OCI-LY3 (cell line): ENCODE results near the gene INPP5J.

ENCODE experiments used
- EZH2phosphoT487 ChIP-seq: fragments of 200-600 bp; shearing (Covaris generic); IDR thresholded peaks from 2 replicates; pipeline ENCODE4 v1.6.1; 2018; ENCODE audit warnings: antibody characterized with exemption, mixed run types, low read depth
- TF ChIP-seq, protein P1 (sequence below): fragments of 200-600, 300-600 bp; sonication (generic); IDR thresholded peaks from 2 replicates; pipeline ENCODE4 v1.5.1; 2014; ENCODE audit warnings: antibody characterized with exemption, low read length, low read depth

DNA sequence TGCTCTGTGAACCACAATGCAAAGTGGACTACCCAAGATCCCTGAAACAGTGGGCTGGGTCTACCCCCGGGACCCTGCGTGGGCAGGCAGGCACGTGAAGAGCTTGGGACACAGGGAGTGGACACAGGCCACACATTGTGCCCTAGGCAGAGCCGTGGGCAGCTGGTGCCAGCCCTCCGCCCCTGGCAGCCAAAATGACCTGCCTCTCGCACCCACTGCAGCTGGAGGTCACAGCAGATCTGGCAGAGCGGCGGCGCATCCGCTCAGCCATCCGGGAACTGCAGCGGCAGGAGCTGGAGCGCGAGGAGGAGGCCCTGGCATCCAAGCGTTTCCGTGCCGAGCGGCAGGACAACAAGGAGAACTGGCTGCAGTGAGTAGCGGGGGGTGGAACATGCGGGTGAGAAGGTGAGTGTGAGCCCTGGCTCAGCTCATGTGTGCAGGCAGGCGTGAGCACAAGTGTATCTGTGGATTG is 35.0 kb upstream of the INPP5J start:
- TF ChIP-seq, protein P1, sequence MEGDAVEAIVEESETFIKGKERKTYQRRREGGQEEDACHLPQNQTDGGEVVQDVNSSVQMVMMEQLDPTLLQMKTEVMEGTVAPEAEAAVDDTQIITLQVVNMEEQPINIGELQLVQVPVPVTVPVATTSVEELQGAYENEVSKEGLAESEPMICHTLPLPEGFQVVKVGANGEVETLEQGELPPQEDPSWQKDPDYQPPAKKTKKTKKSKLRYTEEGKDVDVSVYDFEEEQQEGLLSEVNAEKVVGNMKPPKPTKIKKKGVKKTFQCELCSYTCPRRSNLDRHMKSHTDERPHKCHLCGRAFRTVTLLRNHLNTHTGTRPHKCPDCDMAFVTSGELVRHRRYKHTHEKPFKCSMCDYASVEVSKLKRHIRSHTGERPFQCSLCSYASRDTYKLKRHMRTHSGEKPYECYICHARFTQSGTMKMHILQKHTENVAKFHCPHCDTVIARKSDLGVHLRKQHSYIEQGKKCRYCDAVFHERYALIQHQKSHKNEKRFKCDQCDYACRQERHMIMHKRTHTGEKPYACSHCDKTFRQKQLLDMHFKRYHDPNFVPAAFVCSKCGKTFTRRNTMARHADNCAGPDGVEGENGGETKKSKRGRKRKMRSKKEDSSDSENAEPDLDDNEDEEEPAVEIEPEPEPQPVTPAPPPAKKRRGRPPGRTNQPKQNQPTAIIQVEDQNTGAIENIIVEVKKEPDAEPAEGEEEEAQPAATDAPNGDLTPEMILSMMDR: no peak
- TF ChIP-seq EZH2phosphoT487: no peak
